IPS-NIHi7 (cell line): Measurements from ENCODE around the gene SMIM5.
A peak's percentile ranks its signal among the peaks of the same experiment; 100 is the strongest.
"Not testable (repeated sequence)": the region's sequence is repeated elsewhere in the genome, so short reads cannot be mapped to it uniquely, and the experiment has no call there.

Experiments used
- DNase-seq: peaks from one replicate; pipeline ENCODE4 v3.0.0; 2012; ENCODE audit warnings: mixed read lengths; ENCODE audit errors: extremely low spot score

Gene SMIM5

GRCh38 chr17:75632863-75633485 is at the start of gene SMIM5:
Gene SMIM5, plus strand, starts transcription at chr17:75633434. Its CDS starts 6,768 bp downstream, at chr17:75640202.
- peak; percentile 94 for DNase-seq

GRCh38 chr17:75584849-75585175 is 48.4 kb upstream of the SMIM5 start:
- no peak for DNase-seq

GRCh38 chr17:75587675-75588595 is 45.3 kb upstream of the SMIM5 start, which contains the start of gene MYO15B:
Gene MYO15B, plus strand, starts transcription at chr17:75587800. Its CDS starts 258 bp downstream, at chr17:75588058.
- peak; percentile 88 for DNase-seq

GRCh38 chr17:75588596-75589011 is 44.6 kb upstream of the SMIM5 start:
- DNase-seq, result peak; percentile 46

GRCh38 chr17:75589012-75589918 is 44.0 kb upstream of the SMIM5 start:
- peak; percentile 99 for DNase-seq

- DNase-seq, result no peak
These were observed 43.3 kb upstream of the SMIM5 start for GRCh38 chr17:75589919-75590303.

GRCh38 chr17:75590314-75590761 is 42.9 kb upstream of the SMIM5 start:
- no peak for DNase-seq

- DNase-seq, result no peak
These were observed 42.1 kb upstream of the SMIM5 start for GRCh38 chr17:75590849-75591721.

GRCh38 chr17:75591722-75592302 is 41.4 kb upstream of the SMIM5 start:
- no peak for DNase-seq

GRCh38 chr17:75592348-75593020 is 40.8 kb upstream of the SMIM5 start:
- DNase-seq, result no peak

- DNase-seq, result not testable (repeated sequence)
These were observed 39.8 kb upstream of the SMIM5 start for GRCh38 chr17:75593430-75593829.

GRCh38 chr17:75594499-75595283 is 38.5 kb upstream of the SMIM5 start:
- DNase-seq, result no peak

- no peak for DNase-seq
These were observed 37.8 kb upstream of the SMIM5 start for GRCh38 chr17:75595284-75595919.

- DNase-seq, result no peak
These were observed 37.3 kb upstream of the SMIM5 start for GRCh38 chr17:75595920-75596313.

- no peak for DNase-seq
These were observed 36.7 kb upstream of the SMIM5 start for GRCh38 chr17:75596320-75597087.

- DNase-seq, result peak; percentile 91
These were observed 31.9 kb upstream of the SMIM5 start for GRCh38 chr17:75601057-75601987.

- DNase-seq, result no peak
These were observed 30.6 kb upstream of the SMIM5 start for GRCh38 chr17:75602644-75603043.
